RWPE1 (cell line): ENCODE data around the gene SERINC5.

Experiments used
- CTCF ChIA-PET: fragments of 350-600 bp; sonication (Branson Sonifier 250); formaldehyde crosslinking; extraction: SDS; loops from one replicate; lab custom pipeline; 2021; lab: Yijun Ruan, JAX
- POLR2A ChIA-PET: fragments of 400-600 bp; formaldehyde crosslinking; extraction: SDS; loops from one replicate; lab custom pipeline; 2020; ENCODE audit warnings: antibody characterized with exemption; ENCODE audit not compliant: low non-redundant PET; lab: Yijun Ruan, JAX
- DNase-seq: peaks from one replicate; pipeline ENCODE4 v3.0.0; 2012; ENCODE audit warnings: low spot score
- H3K27ac ChIP-seq: fragments of 450-650 bp; 2 replicates; pipeline ENCODE4 v1.5.1; 2017
- TF ChIP-seq, protein P1 (sequence below): fragments of 450-650 bp; conservative IDR thresholded peaks from 2 replicates; pipeline ENCODE4 v1.5.1; 2017; ENCODE audit warnings: low read depth, mild to moderate bottlenecking

The SERINC5 gene

DNA sequence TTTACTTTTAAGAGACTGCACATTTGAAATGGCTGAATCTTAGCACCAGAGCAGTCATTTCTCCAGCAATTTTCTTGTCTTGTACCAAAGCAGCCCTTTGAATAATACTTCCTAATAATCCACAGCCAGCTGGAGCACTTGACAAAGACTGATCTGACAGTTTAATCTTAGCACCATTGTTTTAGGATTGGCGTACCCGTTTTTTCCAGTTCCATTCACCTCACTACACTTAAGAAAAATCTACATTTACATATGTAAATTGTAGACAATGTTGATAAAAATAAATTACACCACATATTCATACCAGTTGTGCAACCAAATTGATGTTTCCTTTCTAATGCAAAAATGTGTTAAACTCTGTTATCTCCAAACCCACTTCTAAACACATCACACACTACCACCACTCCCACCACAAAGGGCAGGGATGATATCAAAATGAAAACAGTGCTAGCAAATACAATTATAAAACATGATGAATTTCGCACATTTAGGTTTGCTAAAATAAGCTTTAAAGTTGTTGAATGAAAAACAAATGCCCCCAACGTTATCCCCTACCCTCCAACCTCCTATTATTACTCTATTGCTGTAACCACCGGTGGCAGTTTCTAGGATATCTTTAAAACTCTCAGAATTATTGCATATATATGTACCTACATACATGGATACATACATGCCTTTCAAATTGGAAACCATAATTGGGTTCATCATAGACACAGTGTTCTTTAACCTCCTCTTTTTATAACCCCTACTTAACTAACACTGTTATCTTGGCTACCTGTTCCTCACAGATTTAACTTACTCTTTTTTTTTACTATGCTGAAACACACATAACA is 21.5 kb downstream of the SERINC5 start:
- DNase-seq = no peak
- ChIA-PET CTCF (interaction anchor here (0.6 kb wide), 1 partner anchor 290 kb away, joined by 5 read pairs; no protein-coding TSS in a partner anchor), POLR2A (no interaction called here)
- no peak overlapping the region for H3K27ac ChIP-seq
- TF ChIP-seq, protein P1, sequence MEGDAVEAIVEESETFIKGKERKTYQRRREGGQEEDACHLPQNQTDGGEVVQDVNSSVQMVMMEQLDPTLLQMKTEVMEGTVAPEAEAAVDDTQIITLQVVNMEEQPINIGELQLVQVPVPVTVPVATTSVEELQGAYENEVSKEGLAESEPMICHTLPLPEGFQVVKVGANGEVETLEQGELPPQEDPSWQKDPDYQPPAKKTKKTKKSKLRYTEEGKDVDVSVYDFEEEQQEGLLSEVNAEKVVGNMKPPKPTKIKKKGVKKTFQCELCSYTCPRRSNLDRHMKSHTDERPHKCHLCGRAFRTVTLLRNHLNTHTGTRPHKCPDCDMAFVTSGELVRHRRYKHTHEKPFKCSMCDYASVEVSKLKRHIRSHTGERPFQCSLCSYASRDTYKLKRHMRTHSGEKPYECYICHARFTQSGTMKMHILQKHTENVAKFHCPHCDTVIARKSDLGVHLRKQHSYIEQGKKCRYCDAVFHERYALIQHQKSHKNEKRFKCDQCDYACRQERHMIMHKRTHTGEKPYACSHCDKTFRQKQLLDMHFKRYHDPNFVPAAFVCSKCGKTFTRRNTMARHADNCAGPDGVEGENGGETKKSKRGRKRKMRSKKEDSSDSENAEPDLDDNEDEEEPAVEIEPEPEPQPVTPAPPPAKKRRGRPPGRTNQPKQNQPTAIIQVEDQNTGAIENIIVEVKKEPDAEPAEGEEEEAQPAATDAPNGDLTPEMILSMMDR = no peak

DNA sequence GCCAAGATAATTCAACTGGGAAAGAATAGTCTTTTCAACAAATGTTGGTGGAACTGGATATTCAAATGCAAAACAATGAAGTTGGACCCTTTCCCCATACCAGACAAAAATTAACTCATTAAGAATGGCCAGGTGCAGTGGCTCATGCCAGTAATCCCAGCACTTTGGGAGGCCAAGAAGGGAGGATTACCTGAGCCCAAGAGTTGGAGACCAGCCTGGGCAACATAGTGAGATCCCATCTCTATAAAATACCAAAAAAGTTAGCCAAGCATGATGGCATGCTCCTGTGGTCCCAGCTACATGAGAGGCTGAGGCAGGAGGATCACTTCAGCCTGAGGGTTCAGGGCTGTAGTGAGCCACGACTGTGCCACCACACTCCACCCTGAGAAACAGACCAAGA is 24.2 kb downstream of the SERINC5 start:
- DNase-seq = no peak
- H3K27ac ChIP-seq = no peak overlapping the region
- TF ChIP-seq, protein P1 = no peak
- POLR2A ChIA-PET = no interaction called here
- CTCF ChIA-PET = interaction anchor here (0.6 kb wide), 1 partner anchor 102 kb away, joined by 3 read pairs; no protein-coding TSS in a partner anchor

DNA sequence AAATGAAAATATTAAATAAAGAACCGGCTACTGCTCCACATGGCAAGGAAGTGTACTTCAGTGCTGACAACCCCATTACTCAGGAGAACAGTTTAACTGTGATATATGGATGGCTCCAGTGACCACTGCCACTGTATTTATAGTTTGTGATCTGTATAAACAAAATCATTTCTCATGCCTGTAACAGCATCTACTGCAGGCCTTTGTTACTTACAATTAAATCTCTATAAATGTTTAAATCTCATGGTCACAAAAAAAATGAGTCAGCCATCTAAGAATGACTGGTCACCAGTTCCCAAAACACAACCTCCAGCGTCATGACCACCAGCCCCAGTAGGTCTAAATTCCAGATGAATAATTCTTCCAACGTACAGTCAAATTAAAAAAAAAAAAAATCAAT is 24.6 kb downstream of the SERINC5 start:
- ChIA-PET CTCF (interaction anchor here (0.6 kb wide), 1 partner anchor 102 kb away, joined by 3 read pairs; no protein-coding TSS in a partner anchor), POLR2A (no interaction called here)
- no peak overlapping the region for H3K27ac ChIP-seq
- DNase-seq = no peak
- TF ChIP-seq, protein P1 = no peak

DNA sequence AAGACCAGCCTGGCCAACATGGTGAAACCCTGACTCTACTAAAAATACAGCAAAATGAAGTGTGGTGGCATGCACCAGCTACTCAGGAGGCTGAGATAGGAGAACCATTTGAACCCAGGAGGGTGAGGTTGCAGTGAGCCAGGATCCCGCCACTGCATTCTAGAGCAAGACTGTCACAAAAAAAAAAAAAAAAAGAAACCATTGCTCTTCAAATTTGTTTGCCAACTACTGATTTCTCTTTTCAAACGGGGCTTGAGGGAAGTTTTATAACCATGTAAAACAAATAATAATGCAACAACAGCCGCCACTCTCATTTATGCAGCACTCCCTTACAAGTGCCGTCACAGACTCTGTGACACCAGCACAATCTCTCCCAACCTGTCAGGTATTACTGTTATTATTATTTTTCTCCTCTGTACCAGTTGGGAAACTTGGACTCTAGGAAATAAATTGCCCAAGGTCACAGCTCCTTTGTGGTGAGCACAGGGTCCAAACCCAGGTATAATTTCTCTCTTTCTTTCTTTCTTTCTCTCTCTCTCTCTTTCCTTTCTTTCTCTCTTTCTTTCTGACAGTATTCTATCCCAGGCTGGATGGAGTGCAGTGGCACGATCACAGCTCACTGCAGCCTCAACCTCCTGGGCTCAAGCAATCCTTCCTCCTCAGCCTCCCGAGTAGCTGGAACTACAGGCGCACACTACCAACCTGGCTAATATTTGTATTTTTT is 25.4 kb downstream of the SERINC5 start:
- ChIA-PET POLR2A (no interaction called here), CTCF (interaction anchor here (0.5 to 0.6 kb wide), 2 partner anchors 26 to 930 kb away, joined by 3 read pairs; no protein-coding TSS in a partner anchor)
- no peak overlapping the region for H3K27ac ChIP-seq
- TF ChIP-seq, protein P1 = no peak
- no peak for DNase-seq

DNA sequence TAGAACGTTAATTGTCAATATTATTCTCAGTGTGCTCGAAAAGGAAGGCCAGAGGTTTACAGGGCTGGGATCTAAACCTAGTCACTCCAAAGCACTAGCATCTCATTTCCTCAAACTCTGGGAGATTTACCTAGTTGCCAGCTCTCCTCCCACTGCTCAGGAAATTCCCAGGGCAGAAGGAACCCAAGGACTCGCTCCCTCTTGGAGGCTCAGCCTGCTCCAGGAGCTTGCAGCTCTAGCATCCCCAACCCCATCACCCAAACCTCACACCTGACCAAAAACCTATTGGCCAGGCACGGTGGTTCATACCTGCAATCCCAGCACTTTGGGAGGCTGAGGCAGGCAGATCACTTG is 26.0 kb downstream of the SERINC5 start:
- POLR2A ChIA-PET = no interaction called here
- TF ChIP-seq, protein P1 = no peak
- H3K27ac ChIP-seq = no peak overlapping the region
- CTCF ChIA-PET = no interaction called here
- no peak for DNase-seq

DNA sequence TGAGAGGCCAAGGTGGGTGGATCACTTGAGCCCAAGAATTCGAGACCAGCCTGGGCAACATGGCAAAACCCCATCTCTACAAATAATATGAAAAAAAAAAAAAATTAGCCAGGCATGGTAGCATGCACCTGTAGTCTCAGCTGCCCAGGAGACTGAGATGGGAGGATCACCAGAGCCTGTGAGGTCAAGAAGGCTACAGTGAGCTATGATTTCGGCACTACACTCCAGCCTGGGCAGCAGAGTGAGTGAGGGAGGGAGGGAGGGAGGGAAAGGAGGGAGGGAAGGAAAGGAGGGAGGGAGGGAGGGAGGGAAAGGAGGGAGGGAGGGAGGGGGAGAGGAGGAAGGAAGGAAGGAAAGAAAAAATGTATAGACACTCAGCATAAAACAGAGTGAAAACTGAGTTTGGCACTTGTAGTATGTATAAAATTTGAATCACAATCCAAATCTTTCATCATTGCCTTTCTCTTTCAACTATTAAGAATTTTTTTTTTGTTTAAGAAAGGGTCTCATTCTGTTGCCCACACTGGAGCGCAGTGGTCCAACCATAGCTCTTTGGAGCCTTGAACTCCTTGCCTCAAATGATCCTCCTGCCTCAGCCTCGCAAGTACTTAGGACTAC is 27.8 kb downstream of the SERINC5 start:
- DNase-seq = no peak
- POLR2A ChIA-PET = no interaction called here
- CTCF ChIA-PET = interaction anchor here (0.6 kb wide), 1 partner anchor 964 kb away, joined by 5 read pairs; no protein-coding TSS in a partner anchor
- H3K27ac ChIP-seq = no peak overlapping the region
- TF ChIP-seq, protein P1 = no peak
